Skin epidermis (tissue), 12 donors: ENCODE measurements around the gene LTBP1.
A peak's percentile ranks its signal among the peaks of the same experiment; 100 is the strongest.
"Not testable (repeated sequence)": the region's sequence is repeated elsewhere in the genome, so short reads cannot be mapped to it uniquely, and the experiment has no call there.

Experiments
- H3K27ac ChIP-seq, 21 experiments: fragments of 200-600 bp; sonication (generic) in 11 of 21; one replicate each; pipeline ENCODE4 v1.5.0; 2020; ENCODE audit warnings: mild to moderate bottlenecking in 3 of 21, inconsistent platforms in 2 of 21, moderate library complexity in 2 of 21
- H3K4me3 ChIP-seq, 7 experiments: fragments of 200-600 bp; sonication (generic) in 2 of 7; one replicate each; pipeline ENCODE4 v1.5.0; 2020; ENCODE audit warnings: inconsistent platforms in 2 of 7, mild to moderate bottlenecking in 2 of 7, moderate library complexity in 1 of 7

LTBP1 gene, protein sequence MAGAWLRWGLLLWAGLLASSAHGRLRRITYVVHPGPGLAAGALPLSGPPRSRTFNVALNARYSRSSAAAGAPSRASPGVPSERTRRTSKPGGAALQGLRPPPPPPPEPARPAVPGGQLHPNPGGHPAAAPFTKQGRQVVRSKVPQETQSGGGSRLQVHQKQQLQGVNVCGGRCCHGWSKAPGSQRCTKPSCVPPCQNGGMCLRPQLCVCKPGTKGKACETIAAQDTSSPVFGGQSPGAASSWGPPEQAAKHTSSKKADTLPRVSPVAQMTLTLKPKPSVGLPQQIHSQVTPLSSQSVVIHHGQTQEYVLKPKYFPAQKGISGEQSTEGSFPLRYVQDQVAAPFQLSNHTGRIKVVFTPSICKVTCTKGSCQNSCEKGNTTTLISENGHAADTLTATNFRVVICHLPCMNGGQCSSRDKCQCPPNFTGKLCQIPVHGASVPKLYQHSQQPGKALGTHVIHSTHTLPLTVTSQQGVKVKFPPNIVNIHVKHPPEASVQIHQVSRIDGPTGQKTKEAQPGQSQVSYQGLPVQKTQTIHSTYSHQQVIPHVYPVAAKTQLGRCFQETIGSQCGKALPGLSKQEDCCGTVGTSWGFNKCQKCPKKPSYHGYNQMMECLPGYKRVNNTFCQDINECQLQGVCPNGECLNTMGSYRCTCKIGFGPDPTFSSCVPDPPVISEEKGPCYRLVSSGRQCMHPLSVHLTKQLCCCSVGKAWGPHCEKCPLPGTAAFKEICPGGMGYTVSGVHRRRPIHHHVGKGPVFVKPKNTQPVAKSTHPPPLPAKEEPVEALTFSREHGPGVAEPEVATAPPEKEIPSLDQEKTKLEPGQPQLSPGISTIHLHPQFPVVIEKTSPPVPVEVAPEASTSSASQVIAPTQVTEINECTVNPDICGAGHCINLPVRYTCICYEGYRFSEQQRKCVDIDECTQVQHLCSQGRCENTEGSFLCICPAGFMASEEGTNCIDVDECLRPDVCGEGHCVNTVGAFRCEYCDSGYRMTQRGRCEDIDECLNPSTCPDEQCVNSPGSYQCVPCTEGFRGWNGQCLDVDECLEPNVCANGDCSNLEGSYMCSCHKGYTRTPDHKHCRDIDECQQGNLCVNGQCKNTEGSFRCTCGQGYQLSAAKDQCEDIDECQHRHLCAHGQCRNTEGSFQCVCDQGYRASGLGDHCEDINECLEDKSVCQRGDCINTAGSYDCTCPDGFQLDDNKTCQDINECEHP (N-terminal part only)

GRCh38 chr2:32946314-32947075, at the start of gene LTBP1:
Gene LTBP1, plus strand, starts transcription at chr2:32946953. Its CDS starts 372 bp downstream, at chr2:32947325.
- H3K27ac ChIP-seq = peak within 1 kb of the TSS in 18 of 21 experiments; percentile 5 to 92 (median 57)

DNA sequence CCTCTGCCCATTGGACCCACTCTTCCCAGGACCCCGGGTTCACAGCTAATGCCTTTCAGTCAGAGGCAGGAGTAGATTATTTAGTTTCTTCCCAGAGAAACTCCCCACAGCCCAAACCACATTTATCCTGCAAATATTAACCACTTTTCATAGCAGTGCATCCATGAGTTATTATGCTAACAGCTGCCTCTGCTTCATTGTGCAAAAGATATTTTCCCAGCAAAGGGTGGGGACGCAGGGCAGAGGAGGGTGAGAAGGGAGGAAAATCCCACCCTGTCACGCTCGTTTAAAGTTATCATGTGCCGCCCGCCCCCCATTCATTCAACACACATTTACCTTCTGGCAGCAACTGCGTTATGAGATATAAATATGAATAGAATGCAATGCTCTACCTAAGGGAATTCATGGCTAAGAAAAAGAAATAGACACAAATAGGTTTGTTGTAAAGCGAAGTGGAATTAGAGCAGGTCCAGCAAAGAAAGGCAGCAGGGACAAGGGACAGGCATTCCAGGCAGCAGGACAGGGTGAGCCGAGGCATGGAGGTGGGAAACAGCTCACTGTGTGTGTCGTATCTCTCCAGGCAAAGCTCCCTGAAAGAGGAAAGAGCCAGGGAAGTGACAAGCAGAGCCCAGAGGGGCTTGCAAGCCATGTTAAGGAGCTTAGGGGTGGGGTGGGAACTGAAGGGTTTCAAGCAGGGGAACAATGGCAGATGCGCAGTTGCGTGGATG, 46.3 kb upstream of the LTBP1 start:
- Histone ChIP-seq H3K27ac (no peak overlapping the region), H3K4me3 (no peak overlapping the region)

More at GRCh38 chr2:32946314-32947075, at the start of gene LTBP1:
- peak within 1 kb of the TSS; percentile 39 to 84 (median 70) for H3K4me3 ChIP-seq

DNA sequence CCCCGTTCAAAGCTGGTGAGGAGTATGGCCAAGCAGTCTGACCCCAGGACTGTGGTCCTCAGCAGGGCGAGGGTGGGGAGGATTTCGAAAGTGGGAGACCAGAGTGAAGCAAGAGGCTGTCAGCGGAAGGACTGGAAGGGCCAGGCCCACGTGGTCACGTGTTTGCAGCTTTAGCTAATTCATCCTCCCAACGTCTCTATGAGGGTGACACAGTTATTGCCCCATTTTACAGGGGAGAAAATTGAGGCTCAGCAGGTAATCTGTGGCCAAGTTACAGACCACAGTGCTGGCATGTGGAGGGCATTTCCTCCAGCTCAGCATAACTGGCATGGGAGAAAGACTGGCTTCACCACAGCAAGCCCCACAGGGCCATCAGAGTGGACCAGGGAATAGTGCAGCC, 45.4 kb upstream of the LTBP1 start:
- Histone ChIP-seq H3K27ac (no peak overlapping the region), H3K4me3 (no peak overlapping the region)

DNA sequence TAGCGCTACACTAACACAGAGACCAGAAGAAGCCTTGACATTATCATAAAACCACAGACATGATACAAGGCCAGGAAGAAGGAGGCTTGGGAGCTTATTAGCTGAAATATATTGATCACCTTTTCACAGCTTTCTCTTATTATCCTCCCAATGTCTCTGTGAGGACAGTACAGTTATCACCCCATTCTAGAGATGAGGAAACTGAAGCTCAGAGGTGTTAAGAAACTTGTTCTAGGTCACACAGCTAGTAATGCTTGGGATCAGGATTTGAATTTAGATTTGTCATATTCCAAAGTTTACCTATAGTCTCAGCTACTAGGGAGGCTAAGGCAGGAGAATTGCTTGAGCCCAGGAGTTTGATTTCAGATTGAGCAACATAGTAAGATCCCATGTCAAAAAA, 44.6 kb upstream of the LTBP1 start:
- Histone ChIP-seq H3K4me3 (no peak overlapping the region), H3K27ac (no peak overlapping the region)

- Histone ChIP-seq H3K27ac (no peak overlapping the region), H3K4me3 (no peak overlapping the region)
Measured at GRCh38 chr2:32902986-32903385, 43.8 kb upstream of the LTBP1 start.

GRCh38 chr2:32904074-32904473, 42.7 kb upstream of the LTBP1 start:
- Histone ChIP-seq H3K27ac (no peak overlapping the region), H3K4me3 (no peak overlapping the region)

DNA sequence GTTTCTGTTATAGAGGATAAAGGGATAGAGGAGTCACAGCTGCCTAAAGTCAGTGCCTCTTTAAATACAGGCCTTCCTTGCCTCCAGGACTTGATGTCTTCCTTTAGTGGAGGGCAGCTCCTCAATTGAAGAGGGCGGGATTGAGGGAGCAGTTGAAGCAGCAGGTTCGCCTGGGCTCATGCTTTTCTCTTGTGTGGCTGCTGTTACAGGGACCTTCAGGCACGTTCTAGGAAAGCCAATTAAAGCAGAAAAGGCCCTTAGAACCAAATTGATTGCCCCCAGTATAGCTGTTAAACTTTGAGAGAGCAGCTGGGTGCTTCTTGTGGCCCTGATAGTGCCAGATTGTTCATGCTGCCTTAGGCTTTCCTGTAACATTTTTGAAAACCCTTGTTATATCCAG, 42.0 kb upstream of the LTBP1 start:
- H3K4me3 ChIP-seq = no peak overlapping the region
- no peak overlapping the region for H3K27ac ChIP-seq

DNA sequence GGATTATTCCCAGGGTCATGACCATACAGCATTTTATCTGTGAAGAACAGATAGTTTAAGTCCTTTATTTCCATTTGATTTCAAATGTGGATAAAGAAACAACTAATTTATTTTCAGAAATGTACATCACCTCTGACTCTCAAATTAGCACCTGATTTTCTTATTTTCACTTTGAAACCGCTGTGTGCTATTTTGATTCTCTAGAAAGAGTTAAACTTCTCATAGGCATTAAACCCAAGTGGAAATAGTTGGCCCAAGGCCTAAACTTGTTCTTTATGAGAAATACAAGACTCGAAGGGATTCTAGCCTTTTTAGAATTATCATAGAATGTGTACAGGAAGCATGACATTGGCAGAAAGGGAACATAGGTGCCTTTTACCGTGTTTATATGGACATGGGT, 41.5 kb upstream of the LTBP1 start:
- H3K4me3 ChIP-seq = no peak overlapping the region
- H3K27ac ChIP-seq = no peak overlapping the region

DNA sequence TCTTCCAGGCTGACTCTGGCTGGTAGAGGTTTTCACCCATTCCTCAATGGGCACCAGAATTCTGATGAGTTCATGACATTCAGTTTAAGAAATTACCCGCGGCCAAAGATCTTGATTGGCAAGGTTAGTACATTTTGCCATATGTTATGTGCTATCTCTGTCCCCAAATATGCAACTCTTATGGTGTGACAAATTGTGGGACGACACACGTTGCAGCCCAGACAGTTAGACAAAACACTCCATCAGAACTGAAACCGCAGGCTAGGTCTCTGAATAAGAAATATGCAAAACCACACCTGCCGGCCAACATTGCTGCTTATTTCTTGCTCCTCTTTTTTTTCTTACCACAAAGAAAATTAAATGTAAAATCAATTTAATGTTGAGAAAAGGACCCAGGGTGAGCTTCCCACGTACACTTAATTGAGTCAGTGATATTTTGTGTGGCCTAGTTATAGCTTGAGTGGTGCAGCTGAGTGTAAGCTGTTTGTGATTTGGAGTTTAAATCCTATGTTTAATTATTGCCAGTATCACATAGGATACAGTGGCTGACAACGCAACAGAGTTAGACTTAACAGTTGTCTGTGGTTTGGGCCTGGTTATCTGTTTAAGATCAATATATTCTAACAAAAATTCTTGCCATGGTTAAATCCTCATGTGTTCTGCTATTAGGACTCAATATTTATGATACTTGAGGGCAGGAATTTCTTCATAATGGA, 35.7 kb upstream of the LTBP1 start:
- Histone ChIP-seq H3K27ac (no peak overlapping the region), H3K4me3 (no peak overlapping the region)

DNA sequence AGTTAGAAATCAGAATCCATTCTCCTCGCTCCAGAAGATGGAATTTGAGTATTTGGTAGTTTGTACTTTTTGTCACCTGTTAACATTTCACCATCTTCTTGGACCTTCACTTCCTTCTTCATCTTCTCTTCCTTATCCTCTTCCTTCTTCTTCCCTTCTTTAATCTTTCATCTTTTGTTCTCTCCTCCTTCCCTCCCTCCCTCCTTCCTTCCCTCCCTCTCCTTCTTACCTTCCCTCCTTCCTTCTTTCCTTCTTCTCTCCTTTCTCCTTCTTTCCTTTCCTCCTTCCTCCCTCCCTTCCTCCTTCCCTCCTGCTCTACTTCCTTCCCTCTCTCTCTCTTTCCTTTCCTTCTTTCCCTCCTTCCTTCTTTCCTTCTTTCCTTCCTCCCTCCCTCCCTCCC, 31.1 kb upstream of the LTBP1 start:
- no peak overlapping the region for H3K4me3 ChIP-seq
- H3K27ac ChIP-seq = no peak overlapping the region

DNA sequence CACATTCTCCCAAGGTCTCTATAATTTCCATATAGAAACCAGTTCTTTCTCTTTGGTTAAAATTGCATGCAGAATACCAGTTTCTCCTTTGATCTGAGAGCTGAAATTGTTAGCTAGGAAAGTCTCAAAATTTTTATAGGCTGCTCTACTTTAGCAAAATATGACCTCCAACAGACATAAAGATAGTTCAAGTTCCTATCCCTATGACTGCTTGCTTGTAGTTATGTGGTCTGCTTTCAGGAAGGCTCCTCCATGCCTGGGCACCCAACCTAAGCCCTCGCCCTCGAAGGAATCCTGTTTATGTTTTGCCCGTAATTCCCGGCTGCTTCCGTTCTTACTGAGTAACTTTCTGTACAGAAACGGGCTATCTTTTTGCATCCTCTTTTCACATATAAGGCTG, 28.0 kb upstream of the LTBP1 start:
- H3K4me3 ChIP-seq = no peak overlapping the region

GRCh38 chr2:32919901-32920300, 26.9 kb upstream of the LTBP1 start:
- not testable (repeated sequence) for H3K27ac ChIP-seq, H3K4me3 ChIP-seq

More for the DNA sequence above, 28.0 kb upstream of the LTBP1 start:
- no peak overlapping the region for H3K27ac ChIP-seq

GRCh38 chr2:32921486-32921885, 25.3 kb upstream of the LTBP1 start:
- not testable (repeated sequence) for H3K27ac ChIP-seq, H3K4me3 ChIP-seq

DNA sequence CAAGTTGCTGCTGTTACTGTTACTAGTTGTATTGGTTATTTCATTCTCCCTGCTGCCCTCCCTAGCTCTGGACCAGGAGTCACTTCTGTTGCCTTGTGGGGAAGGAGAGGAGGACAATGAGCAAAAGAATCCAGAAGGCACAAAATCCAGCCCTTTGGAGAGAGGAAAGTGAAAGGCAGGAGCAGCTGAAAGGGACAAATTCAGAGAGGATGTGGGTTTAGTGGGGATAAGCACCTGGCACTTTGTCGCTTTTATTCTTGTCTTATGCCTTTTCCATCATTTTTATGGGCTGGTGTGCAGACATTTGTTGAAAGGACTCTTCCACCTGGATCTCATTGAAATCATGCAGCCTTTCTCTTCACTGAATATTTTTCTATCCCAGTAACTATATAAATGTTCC, 24.3 kb upstream of the LTBP1 start:
- H3K4me3 ChIP-seq = no peak overlapping the region

GRCh38 chr2:32923109-32923508, 23.6 kb upstream of the LTBP1 start:
- H3K27ac ChIP-seq = no peak overlapping the region
- no peak overlapping the region for H3K4me3 ChIP-seq

More for the DNA sequence above, 24.3 kb upstream of the LTBP1 start:
- H3K27ac ChIP-seq = no peak overlapping the region

GRCh38 chr2:32925283-32925815, 21.4 kb upstream of the LTBP1 start:
- Histone ChIP-seq H3K4me3 (no peak overlapping the region), H3K27ac (peak overlapping the region in 1 of 21 experiments; percentile 30)

DNA sequence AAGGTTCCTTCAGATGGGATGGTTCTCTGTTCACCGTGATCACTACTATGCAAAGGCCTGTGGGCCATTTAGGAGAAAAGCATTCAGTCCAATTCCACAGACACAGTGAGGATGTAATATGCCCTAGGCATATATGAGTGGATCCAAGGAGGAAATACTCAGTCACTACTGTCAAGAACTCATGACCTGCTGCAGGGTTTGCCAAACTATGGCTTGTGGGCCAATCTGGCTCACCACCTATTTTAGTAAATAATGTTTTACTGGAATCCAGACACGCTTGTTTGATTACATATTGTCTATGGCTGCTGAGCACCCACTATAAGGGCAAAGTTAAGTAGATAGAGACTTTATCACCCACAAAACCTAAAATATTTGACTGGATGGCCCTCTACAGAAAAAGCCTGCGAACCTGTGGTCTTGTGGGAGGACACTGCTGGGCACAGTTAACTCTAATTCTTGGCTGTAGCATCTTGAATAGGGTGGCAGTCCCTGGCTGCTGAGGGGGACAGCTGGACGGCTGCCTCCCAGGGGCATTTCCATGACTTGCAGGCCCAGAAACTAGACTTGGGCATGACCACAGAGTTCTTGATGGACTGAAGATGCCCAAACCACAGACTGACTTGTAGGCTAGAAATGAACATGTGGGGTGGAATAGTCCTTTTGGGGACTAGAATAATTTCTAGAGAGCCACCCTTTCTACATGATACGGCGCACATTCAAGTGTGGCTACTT, 20.6 kb upstream of the LTBP1 start:
- peak overlapping the region in 1 of 21 experiments; percentile 38 for H3K27ac ChIP-seq
- no peak overlapping the region for H3K4me3 ChIP-seq
